Measurements from ENCODE around the gene PTPRN2.
"Not testable (repeated sequence)": the region's sequence is repeated elsewhere in the genome, so short reads cannot be mapped to it uniquely, and the experiment has no call there.

DNA sequence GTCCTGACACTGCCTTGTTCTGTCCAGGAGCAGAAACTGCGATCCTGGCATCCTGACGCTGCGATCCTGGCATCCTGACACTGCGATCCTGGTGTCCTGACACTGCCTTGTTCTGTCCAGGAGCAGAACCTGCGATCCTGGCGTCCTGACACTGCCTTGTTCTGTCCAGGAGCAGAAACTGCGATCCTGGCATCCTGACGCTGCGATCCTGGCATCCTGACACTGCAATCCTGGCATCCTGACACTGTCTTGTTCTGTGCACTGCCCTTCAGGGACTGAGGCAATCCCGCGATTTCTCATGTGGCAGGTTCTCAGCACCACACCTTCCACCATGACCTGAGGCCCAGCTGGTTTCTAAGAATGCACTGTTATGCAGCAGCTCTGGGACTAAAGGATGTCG lies 541.4 kb downstream of the PTPRN2 start:
- TF ChIP-seq, protein P1, sequence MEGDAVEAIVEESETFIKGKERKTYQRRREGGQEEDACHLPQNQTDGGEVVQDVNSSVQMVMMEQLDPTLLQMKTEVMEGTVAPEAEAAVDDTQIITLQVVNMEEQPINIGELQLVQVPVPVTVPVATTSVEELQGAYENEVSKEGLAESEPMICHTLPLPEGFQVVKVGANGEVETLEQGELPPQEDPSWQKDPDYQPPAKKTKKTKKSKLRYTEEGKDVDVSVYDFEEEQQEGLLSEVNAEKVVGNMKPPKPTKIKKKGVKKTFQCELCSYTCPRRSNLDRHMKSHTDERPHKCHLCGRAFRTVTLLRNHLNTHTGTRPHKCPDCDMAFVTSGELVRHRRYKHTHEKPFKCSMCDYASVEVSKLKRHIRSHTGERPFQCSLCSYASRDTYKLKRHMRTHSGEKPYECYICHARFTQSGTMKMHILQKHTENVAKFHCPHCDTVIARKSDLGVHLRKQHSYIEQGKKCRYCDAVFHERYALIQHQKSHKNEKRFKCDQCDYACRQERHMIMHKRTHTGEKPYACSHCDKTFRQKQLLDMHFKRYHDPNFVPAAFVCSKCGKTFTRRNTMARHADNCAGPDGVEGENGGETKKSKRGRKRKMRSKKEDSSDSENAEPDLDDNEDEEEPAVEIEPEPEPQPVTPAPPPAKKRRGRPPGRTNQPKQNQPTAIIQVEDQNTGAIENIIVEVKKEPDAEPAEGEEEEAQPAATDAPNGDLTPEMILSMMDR (conservative IDR thresholded peaks at IDR 0.05 in 1 of 2, IDR thresholded peaks at IDR 0.05 in 1 of 2; ENCODE audit: low read depth in 1 of 2, low read length in 2 of 2) = not testable (repeated sequence)
- TF ChIP-seq EZH2 (IDR thresholded peaks at IDR 0.05; ENCODE audit: low read length, missing control alignments) = not testable (repeated sequence)

All from fibroblast of lung (primary cell).